RPMI7951 (cell line): ENCODE results near the gene GMEB2. TPM values are rescaled to one million over a fixed set of nuclear protein-coding genes. Genes with fewer than 3 reads are reported as not detected.
"Not testable (repeated sequence)": the region's sequence is repeated elsewhere in the genome, so short reads cannot be mapped to it uniquely, and the experiment has no call there.

Source experiments
- DNase-seq: peaks from one replicate; pipeline ENCODE4 v3.0.0-alpha.2; 2012; ENCODE audit warnings: low read depth
- total RNA-seq: library from RNA; depleted of rRNA; stranded (reverse); fragments of >200 nt; shearing (Covaris generic); gene quantifications from 2 replicates; pipeline ENCODE4 v1.2.3, GENCODE V29; 2014

Gene GMEB2
- total RNA-seq, 1 experiment from 2014 or later = 7.6 TPM

GRCh38 chr20:63561624-63562396 lies 65.1 kb downstream of the GMEB2 start:
- DNase-seq = no peak

- no peak for DNase-seq
Observed at GRCh38 chr20:63560856-63561609, 65.9 kb downstream of the GMEB2 start.

GRCh38 chr20:63560333-63560805 lies 66.5 kb downstream of the GMEB2 start:
- DNase-seq = no peak

GRCh38 chr20:63559485-63560332 lies 67.2 kb downstream of the GMEB2 start:
- DNase-seq = not testable (repeated sequence)

GRCh38 chr20:63558804-63559484 lies 68.0 kb downstream of the GMEB2 start:
- DNase-seq = no peak

- DNase-seq = no peak
Observed at GRCh38 chr20:63557481-63557891, 69.4 kb downstream of the GMEB2 start.

GRCh38 chr20:63556873-63557478 lies 69.9 kb downstream of the GMEB2 start:
- no peak for DNase-seq

GRCh38 chr20:63555661-63556381 lies 71.1 kb downstream of the GMEB2 start:
- no peak for DNase-seq

- DNase-seq = peak; percentile 52
Observed at GRCh38 chr20:63554361-63555278, 72.3 kb downstream of the GMEB2 start.

- peak; percentile 55 for DNase-seq
Observed at GRCh38 chr20:63553933-63554290, 73.0 kb downstream of the GMEB2 start, which contains the start of gene FNDC11. Gene FNDC11 (plus strand): TSS chr20:63554159. CDS start chr20:63555664, 1,505 bp downstream.

GRCh38 chr20:63553251-63553932 lies 73.5 kb downstream of the GMEB2 start:
- peak; percentile 77 for DNase-seq

- peak; percentile 60 for DNase-seq
Observed at GRCh38 chr20:63552481-63553249, 74.2 kb downstream of the GMEB2 start.

- no peak for DNase-seq
Observed at GRCh38 chr20:63551068-63551467, 75.8 kb downstream of the GMEB2 start.

- no peak for DNase-seq
Observed at GRCh38 chr20:63549679-63550282, 77.1 kb downstream of the GMEB2 start.

GRCh38 chr20:63549019-63549418 lies 77.9 kb downstream of the GMEB2 start:
- DNase-seq = no peak

- DNase-seq = no peak
Observed at GRCh38 chr20:63548542-63548941, 78.4 kb downstream of the GMEB2 start.

GRCh38 chr20:63547725-63548480 lies 79.0 kb downstream of the GMEB2 start, which contains the start of gene SRMS:
Gene SRMS (minus strand): TSS chr20:63547749. CDS start chr20:63547463, 286 bp downstream.
- no peak for DNase-seq
